Kidney epithelial cell (primary cell): ENCODE measurements around the gene ADIRF. TPM values are rescaled to one million over a fixed set of nuclear protein-coding genes. Genes with fewer than 3 reads are reported as not detected.
"Not testable (repeated sequence)": the region's sequence is repeated elsewhere in the genome, so short reads cannot be mapped to it uniquely, and the experiment has no call there.

Experiments used
- DNase-seq: peaks from one replicate; pipeline ENCODE4 v3.0.0-alpha.2; 2010; ENCODE audit warnings: low read depth
- H3K27me3 ChIP-seq: 2 replicates; pipeline ENCODE4 v1.6.0; 2011; ENCODE audit warnings: low read length; ENCODE audit not compliant: control insufficient read depth, insufficient read depth
- H3K36me3 ChIP-seq: 2 replicates; pipeline ENCODE4 v1.5.1; 2011; ENCODE audit warnings: low read length; ENCODE audit not compliant: control insufficient read depth, insufficient read depth
- H3K4me3 ChIP-seq: 2 replicates; pipeline ENCODE4 v1.5.1; 2011; ENCODE audit warnings: low read depth, mild to moderate bottlenecking, control low read depth, low read length
- total RNA-seq: library from RNA; depleted of rRNA; stranded (reverse); fragments of >200 nt; gene quantifications from 2 replicates; pipeline ENCODE4 v1.2.3, GENCODE V29; 2015
- TF ChIP-seq, protein P1 (sequence below): IDR thresholded peaks from 2 replicates; pipeline ENCODE4 v1.5.1; 2011; ENCODE audit warnings: mild to moderate bottlenecking, moderate library complexity, low read length, control low read depth, inconsistent platforms; ENCODE audit not compliant: insufficient read depth, poor library complexity, severe bottlenecking

The ADIRF gene
- total RNA-seq, 1 donor from 2014 or later: not detected

DNA sequence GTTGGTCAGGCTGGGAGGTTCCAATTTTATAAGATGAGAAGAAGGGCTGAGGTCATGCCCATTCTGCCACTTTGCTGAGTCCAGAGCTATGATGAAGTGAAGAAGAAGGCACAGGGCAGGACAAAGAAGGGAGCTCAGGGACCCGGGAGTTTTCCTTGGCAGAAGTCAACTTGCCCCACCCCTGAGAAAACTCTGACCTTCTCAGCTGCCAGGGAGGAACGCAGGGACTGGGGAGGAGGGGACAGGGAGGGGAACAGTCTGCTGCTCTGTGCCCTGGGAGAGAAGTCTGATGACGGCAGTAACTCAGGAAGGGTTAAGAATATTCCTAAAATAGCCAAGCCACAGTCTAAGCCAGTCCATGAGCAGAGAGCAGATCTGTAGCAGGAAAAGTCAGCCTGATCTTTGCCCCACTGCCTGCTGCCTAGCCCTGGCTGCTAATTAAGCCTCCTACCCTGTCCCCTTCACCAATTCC, 11.7 kb downstream of the ADIRF start:
- Histone ChIP-seq H3K4me3 (no peak overlapping the region), H3K27me3 (no peaks in the 10 kb centered on the region), H3K36me3 (no peaks in the 10 kb centered on the region)
- TF ChIP-seq, protein P1, sequence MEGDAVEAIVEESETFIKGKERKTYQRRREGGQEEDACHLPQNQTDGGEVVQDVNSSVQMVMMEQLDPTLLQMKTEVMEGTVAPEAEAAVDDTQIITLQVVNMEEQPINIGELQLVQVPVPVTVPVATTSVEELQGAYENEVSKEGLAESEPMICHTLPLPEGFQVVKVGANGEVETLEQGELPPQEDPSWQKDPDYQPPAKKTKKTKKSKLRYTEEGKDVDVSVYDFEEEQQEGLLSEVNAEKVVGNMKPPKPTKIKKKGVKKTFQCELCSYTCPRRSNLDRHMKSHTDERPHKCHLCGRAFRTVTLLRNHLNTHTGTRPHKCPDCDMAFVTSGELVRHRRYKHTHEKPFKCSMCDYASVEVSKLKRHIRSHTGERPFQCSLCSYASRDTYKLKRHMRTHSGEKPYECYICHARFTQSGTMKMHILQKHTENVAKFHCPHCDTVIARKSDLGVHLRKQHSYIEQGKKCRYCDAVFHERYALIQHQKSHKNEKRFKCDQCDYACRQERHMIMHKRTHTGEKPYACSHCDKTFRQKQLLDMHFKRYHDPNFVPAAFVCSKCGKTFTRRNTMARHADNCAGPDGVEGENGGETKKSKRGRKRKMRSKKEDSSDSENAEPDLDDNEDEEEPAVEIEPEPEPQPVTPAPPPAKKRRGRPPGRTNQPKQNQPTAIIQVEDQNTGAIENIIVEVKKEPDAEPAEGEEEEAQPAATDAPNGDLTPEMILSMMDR: no peak
- DNase-seq: no peak

DNA sequence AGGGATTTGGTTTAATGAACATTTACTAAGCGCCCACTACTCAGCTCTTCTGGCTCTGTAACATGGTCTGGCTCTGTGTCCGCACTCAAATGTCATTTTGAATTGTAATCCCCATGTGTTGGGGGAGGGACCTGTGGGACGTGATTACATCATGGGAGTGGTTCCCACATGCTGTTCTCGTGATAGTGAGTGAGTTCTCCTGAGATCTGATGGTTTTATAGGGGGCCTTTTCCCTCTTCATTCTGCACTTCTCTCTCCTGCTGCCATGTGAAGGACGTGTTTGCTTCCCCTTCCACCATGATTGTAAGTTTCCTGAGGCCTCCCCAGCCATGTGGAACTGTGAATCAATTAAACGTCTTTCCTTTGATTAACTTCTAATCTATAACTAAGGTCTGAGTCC, 12.7 kb downstream of the ADIRF start:
- DNase-seq, H3K4me3 ChIP-seq, H3K36me3 ChIP-seq, H3K27me3 ChIP-seq: not testable (repeated sequence)

DNA sequence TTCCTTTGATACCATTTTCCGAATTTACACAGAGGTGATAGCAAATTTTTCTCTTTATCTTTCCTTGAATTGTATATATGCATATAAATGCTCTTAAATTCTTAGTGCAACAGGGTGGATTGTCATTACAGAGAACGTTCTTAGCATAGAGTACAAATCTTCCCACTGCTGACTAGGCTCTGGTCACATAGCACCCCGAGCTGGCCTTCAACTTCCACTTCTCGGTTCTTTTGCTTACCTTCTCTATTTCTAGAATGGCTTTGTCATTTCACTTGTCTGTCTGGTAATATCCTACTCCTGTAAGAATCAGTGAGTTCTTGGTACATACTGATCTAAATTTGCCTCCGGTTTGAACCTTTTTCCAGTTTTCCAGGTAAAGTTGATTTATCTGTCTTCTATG, 13.4 kb downstream of the ADIRF start:
- Histone ChIP-seq H3K4me3 (no peak overlapping the region), H3K27me3 (no peaks in the 10 kb centered on the region), H3K36me3 (no peaks in the 10 kb centered on the region)
- TF ChIP-seq, protein P1: no peak
- DNase-seq: no peak

DNA sequence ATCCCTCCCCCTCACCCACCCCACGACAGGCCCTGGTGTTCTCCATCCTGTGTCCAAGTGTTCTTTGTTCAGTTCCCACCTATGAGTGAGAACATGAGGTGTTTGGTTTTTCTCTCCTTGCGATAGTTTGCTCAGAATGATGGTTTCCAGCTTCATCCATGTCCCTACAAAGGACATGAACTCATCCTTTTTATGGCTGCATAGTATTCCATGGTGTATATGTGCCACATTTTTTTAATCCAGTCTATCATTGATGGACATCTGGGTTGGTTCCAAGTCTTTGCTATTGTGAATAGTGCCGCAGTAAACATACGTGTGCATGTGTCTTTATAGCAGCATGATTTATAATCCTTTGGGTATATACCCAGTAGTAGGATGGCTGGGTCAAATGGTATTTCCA, 16.2 kb downstream of the ADIRF start:
- H3K36me3 ChIP-seq, H3K4me3 ChIP-seq, H3K27me3 ChIP-seq, DNase-seq: not testable (repeated sequence)

DNA sequence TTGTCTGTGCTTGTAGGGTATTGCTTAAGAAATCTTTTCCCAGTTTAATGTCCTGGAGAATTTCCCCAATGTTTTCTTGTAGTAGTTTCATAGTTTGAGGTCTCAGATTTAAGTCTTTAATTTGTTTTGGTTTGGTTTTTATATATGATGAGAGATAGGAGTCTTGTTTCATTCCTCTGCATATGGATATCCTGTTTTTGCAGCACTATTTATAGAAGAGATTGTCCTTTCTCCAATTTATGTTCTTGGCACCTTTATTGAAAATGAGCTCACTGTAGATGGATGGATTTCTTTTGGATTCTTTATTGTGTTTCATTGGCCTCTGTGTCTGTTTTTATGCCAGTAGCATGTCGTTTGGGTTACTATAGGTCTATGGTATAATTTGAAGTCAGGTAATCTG, 20.2 kb downstream of the ADIRF start:
- no peak overlapping the region for H3K4me3 ChIP-seq
- no peaks in the 10 kb centered on the region for H3K36me3 ChIP-seq

DNA sequence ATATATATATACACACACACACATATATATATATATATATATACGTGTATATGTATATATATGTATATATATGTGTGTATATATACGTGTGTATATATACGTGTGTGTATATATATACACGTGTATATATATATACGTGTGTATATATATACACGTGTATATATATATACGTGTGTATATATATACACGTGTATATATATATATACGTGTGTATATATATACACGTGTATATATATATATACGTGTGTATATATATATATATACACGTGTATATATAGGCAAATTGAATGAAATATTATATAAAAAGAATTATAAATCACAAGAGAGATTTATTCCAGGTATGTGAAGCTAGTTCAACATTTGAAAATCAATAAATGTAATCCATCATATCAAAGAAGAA, 23.1 kb downstream of the ADIRF start:
- not testable (repeated sequence) for H3K27me3 ChIP-seq, H3K36me3 ChIP-seq, H3K4me3 ChIP-seq, DNase-seq

More for the DNA sequence above, 20.2 kb downstream of the ADIRF start:
- TF ChIP-seq, protein P1: no peak
- no peaks in the 10 kb centered on the region for H3K27me3 ChIP-seq
- no peak for DNase-seq

DNA sequence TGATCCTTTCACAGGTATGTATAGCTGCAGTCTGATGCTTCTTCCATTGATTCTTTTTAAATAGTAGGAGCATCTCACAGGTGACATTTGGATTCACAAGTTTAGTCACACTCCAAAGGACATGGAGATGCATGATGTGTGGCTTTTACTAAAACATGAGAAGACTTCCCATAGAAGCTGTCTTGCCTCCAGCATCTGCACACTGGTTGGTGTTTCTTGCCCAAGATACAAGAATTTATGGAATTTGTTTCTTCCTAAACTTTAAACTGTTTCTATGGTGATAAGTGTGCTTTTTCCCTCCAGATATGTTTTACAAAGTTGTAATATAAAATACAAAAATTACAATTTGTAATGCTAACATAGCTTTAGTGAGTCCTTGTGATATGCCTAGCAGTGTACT, 24.2 kb downstream of the ADIRF start:
- H3K4me3 ChIP-seq: no peak overlapping the region
- H3K27me3 ChIP-seq: no peaks in the 10 kb centered on the region
- TF ChIP-seq, protein P1: no peak
- no peaks in the 10 kb centered on the region for H3K36me3 ChIP-seq
- no peak for DNase-seq
